Kasumi-1 (cell line): ENCODE results near the gene GLS.
"Not testable (repeated sequence)": the region's sequence is repeated elsewhere in the genome, so short reads cannot be mapped to it uniquely, and the experiment has no call there.

Experiments
- DNase-seq, 2 experiments: peaks; one replicate each; lab custom pipeline; 2025; lab: John Stamatoyannopoulos, UW

The GLS gene

DNA sequence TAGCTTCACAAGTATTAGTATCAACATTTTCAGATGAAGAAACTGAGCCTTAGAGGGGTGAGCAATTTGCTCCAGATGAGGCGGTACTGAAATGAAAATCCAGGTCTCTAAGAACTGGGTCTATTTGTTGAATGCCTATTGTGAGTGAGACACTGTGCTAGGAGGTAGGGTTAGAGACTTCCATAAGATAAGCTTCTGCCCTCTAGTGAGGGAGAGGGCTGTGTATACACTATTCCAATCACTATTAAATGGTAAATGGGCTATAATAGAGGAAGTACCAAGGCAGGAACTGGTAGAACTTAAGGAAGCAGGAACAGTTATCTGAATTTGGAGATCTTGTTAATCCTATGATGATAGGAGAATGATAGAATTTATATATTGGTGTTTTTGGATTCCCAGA is 23.6 kb upstream of the GLS start:
- DNase-seq, result peak; percentile 23 to 63

DNA sequence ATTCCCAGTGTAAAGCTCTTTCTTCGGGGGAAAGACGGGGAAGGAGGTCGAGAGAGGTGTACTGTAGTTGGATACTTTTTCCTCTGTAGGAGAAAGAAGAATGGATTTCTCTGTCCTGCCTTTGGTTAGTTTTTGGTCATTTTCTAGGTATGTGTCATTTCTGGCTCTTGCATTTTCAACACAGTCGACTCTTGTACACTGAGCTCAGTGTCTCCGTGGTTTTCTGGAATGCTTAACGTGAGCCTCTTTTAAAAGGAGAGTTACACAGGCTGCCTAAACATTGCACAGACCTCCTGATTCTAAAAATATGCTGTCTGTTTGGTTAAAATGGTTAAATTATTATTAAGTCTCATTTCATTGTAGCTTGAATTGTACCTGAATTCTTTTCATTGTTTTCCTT is 21.8 kb upstream of the GLS start:
- DNase-seq, result no peak

DNA sequence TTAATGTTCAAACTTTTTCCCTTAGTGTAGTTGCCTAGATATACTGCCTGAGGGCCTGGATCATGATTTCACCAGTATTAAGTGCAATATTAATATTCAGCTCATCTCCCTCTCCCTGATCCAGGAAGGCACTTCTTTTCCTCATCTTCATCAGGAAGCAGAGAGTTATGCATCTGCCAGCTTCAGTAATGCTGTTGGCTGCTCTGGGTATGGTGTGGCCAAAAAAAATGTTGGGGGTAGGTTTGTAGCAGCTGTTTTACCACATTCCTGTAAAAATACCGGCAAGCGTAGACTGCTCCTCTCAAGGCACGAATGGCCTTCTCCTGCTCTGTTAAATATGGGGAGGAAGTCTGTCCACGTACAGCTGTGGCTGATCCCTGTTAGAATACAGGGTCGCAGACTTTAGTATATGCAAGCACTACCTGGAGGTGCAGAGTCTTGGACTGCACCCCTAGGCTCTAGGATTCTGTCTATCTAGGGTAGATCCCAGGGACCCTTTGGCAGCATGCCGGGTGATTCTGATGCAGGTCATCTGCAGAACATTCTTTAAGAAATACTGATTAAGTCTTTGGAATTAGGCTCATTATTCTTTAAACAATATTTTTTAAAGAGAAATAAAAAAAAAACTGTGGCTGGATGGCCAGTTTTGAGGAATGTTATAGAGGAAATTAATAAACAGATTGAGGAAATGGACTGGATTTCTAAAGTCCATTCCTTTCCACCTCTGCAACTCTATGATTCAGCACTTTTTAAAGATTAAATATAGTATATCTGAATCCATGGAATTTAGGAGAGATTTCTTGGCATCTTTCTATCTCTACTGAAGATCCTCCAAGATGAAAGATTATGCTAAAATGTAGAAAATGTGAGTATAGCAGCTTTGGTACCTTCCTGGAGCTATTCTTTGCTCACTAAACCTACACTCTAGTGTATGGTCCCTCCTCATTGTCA is 21.0 kb upstream of the GLS start:
- DNase-seq, result no peak

DNA sequence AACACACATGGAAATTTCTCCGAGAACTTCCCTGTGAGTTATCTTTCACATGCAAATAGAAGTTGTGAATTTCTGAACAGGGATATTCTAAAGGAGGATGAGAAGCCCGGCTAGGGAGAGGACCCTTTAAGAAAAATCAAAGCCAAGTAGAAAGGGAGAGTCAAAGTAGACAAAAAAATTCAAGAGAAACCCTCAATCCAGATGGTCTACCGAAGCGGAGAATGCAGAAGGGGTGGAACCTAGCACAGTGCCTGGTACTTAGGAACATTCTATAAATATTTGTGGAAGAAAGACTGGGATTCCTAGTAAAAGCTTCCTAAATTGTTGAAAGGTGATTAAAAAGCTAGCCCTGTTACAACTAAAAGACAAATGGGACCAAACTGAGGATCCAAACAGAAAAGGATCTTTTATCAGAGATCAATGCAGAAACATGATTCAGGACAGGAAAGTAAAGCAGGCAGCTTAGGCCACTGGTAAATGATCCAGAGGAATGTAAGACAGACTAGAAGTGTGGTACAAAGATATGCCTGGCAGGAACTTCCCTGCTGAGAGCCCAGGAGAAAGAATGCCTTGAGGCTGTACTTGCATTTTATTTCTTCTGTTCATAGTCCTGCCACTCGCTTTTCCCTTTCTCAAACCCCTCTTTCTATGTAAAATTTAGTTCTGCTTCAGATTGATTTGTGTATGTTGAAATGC is 19.5 kb upstream of the GLS start:
- DNase-seq, result no peak

GRCh38 chr2:190862128-190862527 is 18.5 kb upstream of the GLS start:
- DNase-seq, result not testable (repeated sequence)

DNA sequence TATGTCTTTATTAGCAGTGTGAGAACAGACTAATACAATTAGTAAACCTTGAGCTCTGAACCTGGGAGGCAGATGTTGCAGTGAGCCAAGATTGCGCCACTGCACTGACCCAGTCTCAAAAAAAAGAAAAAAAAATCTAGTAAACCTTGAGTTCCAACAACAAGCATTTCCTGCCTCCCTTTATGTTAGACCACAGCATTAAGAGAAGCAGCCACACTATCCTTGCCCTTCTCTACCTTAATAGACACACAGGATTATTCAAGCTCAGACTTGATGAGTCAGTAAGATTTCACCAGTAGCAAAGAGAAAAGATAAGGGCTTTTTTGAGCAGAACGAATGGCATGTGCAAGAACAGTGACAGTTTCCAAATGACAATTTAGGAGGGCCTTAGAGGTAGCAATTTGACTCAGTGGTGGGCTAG is 18.0 kb upstream of the GLS start:
- DNase-seq, result no peak

- no peak for DNase-seq
Observed at GRCh38 chr2:190863946-190864345, 16.7 kb upstream of the GLS start.

DNA sequence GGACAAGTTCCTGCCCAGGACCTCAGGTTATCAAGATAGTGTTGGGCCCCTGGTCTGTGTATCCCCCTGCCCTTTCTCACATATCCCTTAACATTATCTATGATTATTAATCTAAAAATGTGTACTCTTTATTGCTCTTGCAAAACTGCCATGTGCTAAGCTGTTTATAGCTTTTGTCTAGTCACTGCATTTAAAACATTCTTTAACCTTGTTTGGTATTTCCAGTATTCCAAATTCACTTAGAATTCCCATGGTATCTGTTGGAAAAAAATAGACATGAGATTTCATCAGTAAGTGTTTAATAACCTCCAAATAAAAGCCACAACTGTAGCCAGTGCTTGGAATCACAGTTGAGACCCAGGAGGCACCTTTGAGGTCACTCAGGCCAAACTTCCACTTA is 16.2 kb upstream of the GLS start:
- no peak for DNase-seq

DNA sequence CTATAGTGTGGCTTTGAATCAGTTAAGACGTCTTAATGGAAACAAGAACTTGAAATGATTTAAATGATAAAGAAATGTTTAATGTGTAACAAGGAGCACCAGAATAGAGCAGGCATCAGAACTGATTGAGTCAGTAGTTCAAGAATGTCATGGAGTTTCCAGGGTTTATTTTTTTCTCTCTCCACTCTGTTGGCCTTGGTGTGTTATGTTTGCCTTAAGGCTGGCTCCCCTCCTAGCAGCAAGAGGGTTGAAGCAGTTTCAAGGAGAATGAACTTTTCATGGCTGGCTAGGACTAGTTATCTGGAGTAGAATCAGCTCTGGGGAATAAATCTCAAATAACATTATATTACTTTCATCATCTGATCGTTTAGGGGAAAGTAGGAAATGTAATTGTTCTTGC is 13.4 kb upstream of the GLS start:
- no peak for DNase-seq

DNA sequence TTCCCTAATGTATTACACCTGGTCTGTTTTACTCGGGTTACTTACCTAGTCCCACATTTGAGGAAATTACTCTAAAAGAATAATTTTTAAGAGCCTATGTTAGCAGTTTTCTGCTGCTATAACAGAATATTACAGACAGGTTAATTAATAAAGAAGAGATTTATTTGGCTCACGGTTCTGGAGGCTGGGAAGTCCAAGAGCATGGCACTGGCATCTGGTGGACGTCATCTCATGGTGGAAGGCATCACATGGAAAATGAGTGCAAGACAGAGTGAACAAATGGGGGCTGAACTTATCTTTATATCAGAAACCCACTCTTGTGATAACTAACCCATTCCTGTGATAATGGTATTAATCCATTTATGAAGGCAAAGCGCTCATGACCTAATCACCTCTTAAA is 12.8 kb upstream of the GLS start:
- no peak for DNase-seq

DNA sequence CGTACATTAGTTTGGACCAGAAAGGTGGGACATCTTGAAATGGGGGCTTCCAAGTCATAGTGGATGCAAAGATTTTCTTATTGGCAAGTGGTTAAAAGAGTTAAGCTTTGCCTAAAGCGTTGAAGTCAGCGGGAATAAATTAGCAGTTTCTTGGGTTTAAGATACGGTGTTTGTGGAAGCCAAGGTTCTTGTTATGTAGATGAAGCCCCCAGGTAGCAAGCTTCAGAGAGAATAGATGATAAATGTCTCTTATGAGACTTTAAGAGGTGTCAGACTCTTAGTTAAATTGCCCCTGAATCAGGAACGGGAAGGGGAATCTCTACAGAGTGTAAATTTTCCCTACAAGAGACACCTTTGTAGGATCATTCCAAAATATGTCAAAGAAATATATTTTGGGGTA is 10.9 kb upstream of the GLS start:
- DNase-seq, result no peak

DNA sequence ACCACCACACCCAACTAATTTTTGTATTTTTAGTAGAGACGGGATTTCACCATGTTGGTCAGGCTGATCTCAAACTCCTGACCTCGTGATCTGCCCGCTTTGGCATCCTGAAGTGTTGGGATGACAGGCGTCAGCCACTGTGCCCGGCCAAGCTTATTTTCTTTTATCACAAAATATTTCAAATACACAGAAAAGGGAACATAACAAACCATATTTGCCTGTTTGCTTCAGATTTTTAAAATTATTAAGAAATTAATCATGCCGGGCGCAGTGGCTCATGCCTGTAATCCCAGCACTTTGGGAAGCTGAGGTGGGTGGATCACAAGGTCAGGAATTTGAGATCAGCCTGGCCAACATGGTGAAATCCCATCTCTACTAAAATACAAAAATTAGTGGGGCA is 7.2 kb upstream of the GLS start:
- not testable (repeated sequence) for DNase-seq

DNA sequence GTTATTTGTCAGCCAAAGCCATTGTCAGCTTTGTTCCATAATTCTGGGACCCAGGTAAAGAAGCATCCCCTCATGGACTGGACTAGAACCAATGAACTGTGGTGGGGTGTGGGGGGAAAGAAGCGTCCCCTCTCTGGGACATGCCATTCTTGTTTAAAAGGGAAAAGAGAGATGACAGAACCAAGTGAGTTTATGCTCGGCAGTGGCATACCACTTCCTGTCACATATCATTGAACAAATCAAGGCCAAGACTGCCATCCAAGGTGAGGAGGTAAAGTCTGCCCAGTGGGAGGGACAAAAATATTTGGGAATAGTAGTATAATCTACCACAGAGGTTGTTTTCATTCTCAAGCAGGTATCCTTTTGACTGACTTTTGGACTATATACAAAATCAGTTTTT is 4.7 kb upstream of the GLS start:
- DNase-seq, result no peak

GRCh38 chr2:190876631-190877030 is 4.0 kb upstream of the GLS start:
- no peak for DNase-seq

DNA sequence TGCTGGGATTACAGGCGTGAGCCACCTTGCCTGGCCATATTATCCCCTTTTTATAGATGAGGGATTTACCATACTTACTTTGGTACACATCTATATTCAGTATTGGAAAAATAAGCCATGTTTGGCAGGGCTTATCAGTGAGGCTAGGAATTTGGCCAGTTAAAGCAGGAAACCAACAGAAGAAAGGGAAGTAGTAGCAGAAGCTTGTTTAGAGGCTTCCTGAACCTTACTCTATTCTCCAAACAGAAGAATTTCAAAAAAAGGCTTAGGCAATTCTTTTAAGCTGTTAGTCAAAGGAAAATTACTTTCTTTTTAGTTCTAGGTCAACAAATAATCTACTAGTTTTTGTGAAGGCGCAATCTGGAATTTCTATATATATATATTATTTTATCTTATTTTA is 3.2 kb upstream of the GLS start:
- peak; percentile 82 to 87 for DNase-seq

- peak; percentile 64 to 67 for DNase-seq
Observed at GRCh38 chr2:190879474-190880377, 895 bp upstream of the GLS start.

DNA sequence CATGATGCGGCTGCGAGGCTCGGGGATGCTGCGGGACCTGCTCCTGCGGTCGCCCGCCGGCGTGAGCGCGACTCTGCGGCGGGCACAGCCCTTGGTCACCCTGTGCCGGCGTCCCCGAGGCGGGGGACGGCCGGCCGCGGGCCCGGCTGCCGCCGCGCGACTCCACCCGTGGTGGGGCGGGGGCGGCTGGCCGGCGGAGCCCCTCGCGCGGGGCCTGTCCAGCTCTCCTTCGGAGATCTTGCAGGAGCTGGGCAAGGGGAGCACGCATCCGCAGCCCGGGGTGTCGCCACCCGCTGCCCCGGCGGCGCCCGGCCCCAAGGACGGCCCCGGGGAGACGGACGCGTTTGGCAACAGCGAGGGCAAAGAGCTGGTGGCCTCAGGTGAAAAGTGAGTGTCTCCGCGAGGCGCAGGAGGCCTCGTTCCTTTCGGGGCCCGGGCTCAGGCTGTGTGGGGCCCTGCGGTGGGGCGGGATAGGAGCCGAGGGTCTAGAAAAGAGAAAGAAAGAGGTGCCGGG is 520 bp downstream of the GLS start:
- DNase-seq, result no peak

DNA sequence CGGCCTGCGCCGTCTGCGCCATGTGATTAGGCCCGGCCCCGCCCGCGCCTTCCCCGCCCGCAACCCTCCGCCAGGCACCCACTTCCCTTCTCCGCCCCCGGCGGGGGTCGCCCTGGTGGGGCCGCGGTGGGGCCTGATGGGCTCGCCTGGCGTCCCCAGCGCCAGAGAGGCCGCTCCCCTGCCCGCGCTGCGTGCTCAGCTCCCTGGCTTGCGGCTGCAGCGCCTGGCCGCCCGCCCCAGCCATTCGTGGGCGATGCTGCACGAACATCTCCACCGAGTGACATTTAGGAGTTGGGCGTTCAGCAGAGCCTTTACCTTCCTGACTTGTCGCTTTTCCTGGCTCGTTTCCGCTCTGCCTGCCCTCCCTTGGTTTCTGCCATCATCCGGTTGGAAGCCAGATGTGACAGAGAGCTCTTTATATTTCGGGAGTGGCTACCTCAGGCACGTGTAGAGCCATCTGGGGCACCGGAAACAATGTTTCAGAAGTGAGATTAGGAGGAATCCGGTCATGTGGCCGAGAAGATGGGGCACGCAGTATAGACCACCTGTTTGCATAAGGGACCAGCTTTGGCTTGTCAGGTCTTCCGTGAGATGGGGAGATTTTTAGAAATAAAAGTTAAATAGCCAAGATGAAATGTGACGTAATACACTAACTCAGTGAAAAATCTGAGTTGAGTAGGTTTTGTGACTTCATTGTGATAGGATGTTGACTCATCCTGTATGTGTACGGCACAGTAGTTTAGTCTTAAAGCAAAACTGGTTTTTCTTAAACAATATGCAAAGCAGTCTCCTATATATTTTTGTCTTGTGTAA is 1.2 kb downstream of the GLS start:
- peak; percentile 98 to 99 for DNase-seq

- peak; percentile 63 to 77 for DNase-seq
Observed at GRCh38 chr2:190882411-190882766, 1.8 kb downstream of the GLS start.

DNA sequence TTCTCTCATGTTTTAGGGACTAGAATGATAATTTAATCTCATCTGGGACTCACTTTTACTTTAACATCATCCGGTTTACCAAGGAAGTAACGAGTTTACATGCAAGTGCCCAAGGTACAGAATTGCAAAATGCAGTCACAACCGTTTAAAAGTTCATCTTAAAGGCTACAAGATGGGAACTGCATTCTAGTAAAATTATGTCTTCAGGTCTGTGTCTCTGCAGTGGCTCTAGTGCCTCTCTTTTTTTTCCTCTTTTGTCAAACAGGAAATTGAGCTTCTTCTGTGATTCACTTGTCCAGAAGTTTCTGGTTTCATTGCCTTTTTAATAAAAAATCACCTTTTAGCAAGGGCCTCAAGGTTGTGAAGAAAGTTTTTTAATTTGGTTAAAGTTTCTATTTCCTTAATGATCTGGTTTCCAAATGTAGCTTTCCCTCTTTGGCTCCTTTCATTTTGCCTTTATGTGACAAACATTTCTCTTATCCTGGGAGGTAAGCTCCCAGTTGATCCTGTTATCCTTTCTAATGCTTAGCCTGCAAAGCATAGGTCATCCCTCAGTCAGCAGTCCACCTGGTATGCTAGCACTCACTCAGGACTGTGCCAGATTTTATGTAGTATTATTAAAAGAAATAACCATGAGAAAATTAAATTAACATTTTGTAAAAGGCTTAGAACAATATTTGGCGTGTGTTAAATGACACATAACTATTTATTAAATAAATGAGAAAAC is 2.4 kb downstream of the GLS start:
- peak in 1 of 2 experiments; percentile 45 for DNase-seq

- DNase-seq, result not testable (repeated sequence)
Observed at GRCh38 chr2:190885844-190886243, 5.2 kb downstream of the GLS start.
